H1 (cell line): ENCODE data around the gene P2RY8. TPM values are rescaled to one million over a fixed set of nuclear protein-coding genes. Genes with fewer than 3 reads are reported as not detected.

Experiments
- CTCF ChIA-PET: fragments of 300-600 bp; sonication (Branson Sonifier 250); formaldehyde crosslinking; loops from one replicate; lab custom pipeline; 2021; ENCODE audit not compliant: partially characterized antibody; lab: Charles Lee
- POLR2A ChIA-PET: fragments of 300-600 bp; sonication (Branson Sonifier 250); formaldehyde crosslinking; loops from one replicate; lab custom pipeline; 2021; ENCODE audit warnings: inconsistent platforms; ENCODE audit not compliant: partially characterized antibody; lab: Charles Lee
- DNase-seq, 2 experiments: peaks; one replicate each; pipeline versions ENCODE4 v3.0.0 to v3.0.0-alpha.2; 2010 to 2022; ENCODE audit warnings: low spot score in 2 of 2, low read depth in 1 of 2, mixed read lengths in 1 of 2
- FAIRE-seq: peaks from 2 replicates; lab custom pipeline; 2011; peaks lifted over from hg19 to GRCh38; lab: Jason Lieb, UNC
- H2AFZ ChIP-seq: 2 replicates; pipeline ENCODE4 v1.8.1; 2012; ENCODE audit warnings: low read length, inconsistent platforms
- H2AK5ac ChIP-seq: 2 replicates; pipeline ENCODE4 v1.6.1; 2013; ENCODE audit warnings: low read depth, low read length
- H2BK120ac ChIP-seq: replicated peaks from 2 replicates; pipeline ENCODE3; 2013; ENCODE audit warnings: low read depth, low read length, inconsistent platforms
- H2BK12ac ChIP-seq: 2 replicates; pipeline ENCODE4 v1.6.1; 2013; ENCODE audit warnings: low read depth, low read length
- H2BK15ac ChIP-seq: 2 replicates; pipeline ENCODE4 v1.6.1; 2013; ENCODE audit warnings: low read length
- H2BK20ac ChIP-seq: 2 replicates; pipeline ENCODE4 v1.6.1; 2013; ENCODE audit warnings: low read length
- H2BK5ac ChIP-seq: 2 replicates; pipeline ENCODE4 v1.6.1; 2013; ENCODE audit warnings: low read depth, low read length
- H3K14ac ChIP-seq: 2 replicates; pipeline ENCODE4 v1.6.1; 2013; ENCODE audit warnings: inconsistent platforms; ENCODE audit not compliant: insufficient read length
- H3K18ac ChIP-seq: 2 replicates; pipeline ENCODE4 v1.6.1; 2013; ENCODE audit warnings: low read length; ENCODE audit errors: extremely low read depth
- H3K23ac ChIP-seq: 2 replicates; pipeline ENCODE4 v1.6.1; 2013; ENCODE audit warnings: inconsistent platforms; ENCODE audit not compliant: insufficient read length
- H3K23me2 ChIP-seq: 2 replicates; pipeline ENCODE4 v1.6.1; 2013; ENCODE audit warnings: low read depth, low read length
- H3K27ac ChIP-seq: 2 replicates; pipeline ENCODE4 v1.6.1; 2011; ENCODE audit warnings: low read depth, low read length, inconsistent platforms
- H3K27me3 ChIP-seq, 4 experiments: replicated peaks in 1 of 4; 1 replicate in 1 of 4; 2 replicates in 3 of 4; pipeline versions ENCODE4 v1.6.1 to v1.8.1; 2011 to 2013; ENCODE audit warnings: low read length in 3 of 4, mild to moderate bottlenecking in 3 of 4, inconsistent platforms in 2 of 4, mixed read lengths in 2 of 4, moderate library complexity in 1 of 4; ENCODE audit not compliant: control insufficient read depth in 3 of 4, insufficient read depth in 3 of 4; ENCODE audit errors: extremely low read depth in 1 of 4
- H3K36me3 ChIP-seq, 4 experiments: 2 replicates each; pipeline versions ENCODE4 v1.6.1 to v1.8.1; 2011 to 2013; ENCODE audit warnings: mild to moderate bottlenecking in 4 of 4, low read length in 3 of 4, moderate library complexity in 2 of 4, control low read depth in 1 of 4, inconsistent platforms in 1 of 4; ENCODE audit not compliant: insufficient read depth in 4 of 4, control insufficient read depth in 2 of 4
- H3K4ac ChIP-seq: replicated peaks from 2 replicates; pipeline ENCODE3; 2013; ENCODE audit warnings: low read length, low read depth, mixed read lengths, inconsistent platforms; ENCODE audit not compliant: insufficient read length
- H3K4me1 ChIP-seq, 4 experiments: replicated peaks in 1 of 4; 1 replicate in 1 of 4; 2 replicates in 3 of 4; pipeline versions ENCODE4 v1.6.1 to v1.8.1; 2011 to 2013; ENCODE audit warnings: low read length in 3 of 4, inconsistent platforms in 2 of 4, mixed read lengths in 1 of 4; ENCODE audit not compliant: insufficient read depth in 4 of 4, control insufficient read depth in 3 of 4
- H3K4me2 ChIP-seq, 2 experiments: 2 replicates each; pipeline versions ENCODE4 v1.6.1 to v1.8.1; 2011 to 2013; ENCODE audit warnings: low read depth in 2 of 2, low read length in 2 of 2, control low read depth in 1 of 2, inconsistent platforms in 1 of 2, mild to moderate bottlenecking in 1 of 2; ENCODE audit not compliant: insufficient read depth in 1 of 2
- H3K4me3 ChIP-seq, 4 experiments: fragments of 200-600, 300-600 bp in 1 of 4; sonication (generic), shearing (Covaris generic), sonication (Bioruptor Twin) in 1 of 4; 2 replicates each; pipeline versions ENCODE4 v1.5.1 to v1.8.1; 2011 to 2016; ENCODE audit warnings: low read length in 4 of 4, low read depth in 3 of 4, control low read depth in 2 of 4, inconsistent platforms in 2 of 4, mild to moderate bottlenecking in 2 of 4, mixed read lengths in 1 of 4, moderate library complexity in 1 of 4; ENCODE audit not compliant: insufficient read depth in 2 of 4; ENCODE audit errors: extremely low read depth in 1 of 4
- H3K56ac ChIP-seq: replicated peaks from 2 replicates; pipeline ENCODE3; 2013; ENCODE audit warnings: low read depth, mild to moderate bottlenecking, mixed read lengths, low read length, inconsistent platforms; ENCODE audit not compliant: insufficient read length
- H3K79me1 ChIP-seq: 2 replicates; pipeline ENCODE4 v1.6.1; 2013; ENCODE audit warnings: low read depth, low read length, control low read depth
- H3K79me2 ChIP-seq, 2 experiments: 2 replicates each; pipeline versions ENCODE4 v1.6.1 to v1.8.1; 2012 to 2013; ENCODE audit warnings: low read length in 2 of 2, mild to moderate bottlenecking in 2 of 2, inconsistent platforms in 1 of 2; ENCODE audit not compliant: insufficient read depth in 2 of 2, control insufficient read depth in 1 of 2
- H3K9ac ChIP-seq, 4 experiments: replicated peaks in 1 of 4; 1 replicate in 1 of 4; 2 replicates in 3 of 4; pipeline versions ENCODE4 v1.6.1 to v1.8.1; 2011 to 2013; ENCODE audit warnings: low read depth in 3 of 4, low read length in 3 of 4, control low read depth in 2 of 4, mild to moderate bottlenecking in 2 of 4, moderate library complexity in 2 of 4, inconsistent platforms in 1 of 4; ENCODE audit errors: extremely low read depth in 1 of 4
- H3K9me3 ChIP-seq, 2 experiments: 2 replicates each; pipeline versions ENCODE4 v1.6.1 to v1.8.1; 2012 to 2013; ENCODE audit warnings: mild to moderate bottlenecking in 2 of 2, moderate library complexity in 2 of 2, control low read depth in 1 of 2, inconsistent platforms in 1 of 2, low read depth in 1 of 2, low read length in 1 of 2, mixed read lengths in 1 of 2; ENCODE audit not compliant: insufficient read depth in 2 of 2
- H4K20me1 ChIP-seq, 2 experiments: replicated peaks in 1 of 2; 2 replicates each; pipeline versions ENCODE3 to v1.8.1; 2011 to 2013; ENCODE audit warnings: inconsistent platforms in 2 of 2, low read length in 2 of 2, mild to moderate bottlenecking in 1 of 2; ENCODE audit not compliant: insufficient read depth in 2 of 2, control insufficient read depth in 1 of 2
- H4K5ac ChIP-seq: 2 replicates; pipeline ENCODE4 v1.6.1; 2013; ENCODE audit warnings: low read length, low read depth, mixed read lengths, inconsistent platforms; ENCODE audit not compliant: insufficient read length
- H4K8ac ChIP-seq: 2 replicates; pipeline ENCODE4 v1.8.0; 2013; ENCODE audit warnings: mild to moderate bottlenecking, moderate library complexity, low read length, inconsistent platforms; ENCODE audit not compliant: insufficient read depth; ENCODE audit errors: extremely low read depth
- H4K91ac ChIP-seq: replicated peaks from 2 replicates; pipeline ENCODE3; 2013; ENCODE audit warnings: low read length, mixed read lengths, inconsistent platforms; ENCODE audit not compliant: insufficient read length
- ASH2L ChIP-seq: fragments of 200-600, 300-600 bp; sonication (generic); IDR thresholded peaks from one replicate; pipeline ENCODE4 v1.7.1; 2017; ENCODE audit warnings: low read length
- BACH1 ChIP-seq: IDR thresholded peaks from 2 replicates; pipeline ENCODE4 v1.6.1; 2012; ENCODE audit warnings: low read length, improper control_type of control experiment
- BRCA1 ChIP-seq: IDR thresholded peaks from 2 replicates; pipeline ENCODE4 v1.6.1; 2012; ENCODE audit warnings: low read depth, low read length, improper control_type of control experiment
- EGR1 ChIP-seq: IDR thresholded peaks from 2 replicates; pipeline ENCODE4 v1.6.1; 2011; ENCODE audit warnings: low read depth, low read length, borderline replicate concordance
- HDAC6 ChIP-seq: IDR thresholded peaks from one replicate; pipeline ENCODE4 v1.7.1; 2012; ENCODE audit warnings: low read depth, mild to moderate bottlenecking, inconsistent platforms, low read length, moderate library complexity
- SAP30 ChIP-seq: fragments of 300-600 bp; sonication (generic); IDR thresholded peaks from 2 replicates; pipeline ENCODE4 v1.7.1; 2012; ENCODE audit warnings: low read length, moderate library complexity, mild to moderate bottlenecking, inconsistent platforms; ENCODE audit not compliant: insufficient read depth, insufficient replicate concordance
- SP4 ChIP-seq: IDR thresholded peaks from 2 replicates; pipeline ENCODE4 v1.6.1; 2012; ENCODE audit warnings: low read length, inconsistent platforms
- TAF7 ChIP-seq: optimal IDR thresholded peaks from 2 replicates; pipeline ENCODE3; 2011; ENCODE audit warnings: low read depth, mild to moderate bottlenecking, inconsistent platforms, low read length, moderate library complexity, borderline replicate concordance
- TCF12 ChIP-seq: IDR thresholded peaks from 2 replicates; pipeline ENCODE4 v1.6.1; 2011; ENCODE audit warnings: low read depth, mild to moderate bottlenecking, low read length
- WGBS, 2 experiments: shearing (Covaris generic) in 1 of 2; methylation state at CpG; one replicate each; pipeline versions ENCODE4 v1.1.6 to v1.1.7; 2013 to 2015; ENCODE audit warnings: low lambda C conversion rate in 2 of 2, mixed read lengths in 2 of 2, inconsistent platforms in 1 of 2, low coverage in 1 of 2, missing lambda C conversion rate in 1 of 2; ENCODE audit not compliant: insufficient replicate concordance in 2 of 2, insufficient coverage in 1 of 2, insufficient read length in 1 of 2; ENCODE audit errors: extremely low coverage in 1 of 2, missing lambda C conversion rate in 1 of 2; 5-methylcytosine and 5-hydroxymethylcytosine counted together
- polyA plus RNA-seq, 7 experiments: library from polyadenylated mRNA; depleted of rRNA in 3 of 7; stranded (reverse) in 5 of 7; unstranded in 2 of 7; fragments of >200 nt in 5 of 7; fragments of 200-250 nt in 2 of 7; gene quantifications; 1 replicate in 5 of 7; 2 replicates in 1 of 7; 4 replicates in 1 of 7; pipeline versions ENCODE4 v1.2.1 to v1.2.3, GENCODE V29; 2011 to 2013; ENCODE audit warnings: missing spikeins in 2 of 7, mixed read lengths in 2 of 7
- total RNA-seq: library from RNA; stranded (reverse); fragmentation: NEBNext Ultra II Directional; extraction: Animal tissue kit (Norgen Biotek cat#: 25700); gene quantifications from 2 replicates; pipeline ENCODE4 v1.2.1, GENCODE V29; 2021
- TF ChIP-seq, protein P1 (sequence below), 3 experiments: IDR thresholded peaks; 1 replicate in 2 of 3; 2 replicates in 1 of 3; pipeline versions ENCODE4 v1.5.1 to v1.6.1; 2011; ENCODE audit warnings: low read length in 3 of 3, mild to moderate bottlenecking in 3 of 3, inconsistent platforms in 2 of 3, low read depth in 1 of 3, moderate library complexity in 1 of 3; ENCODE audit not compliant: insufficient read depth in 1 of 3; ENCODE audit errors: control extremely low read depth in 1 of 3

The P2RY8 gene
- total and polyA plus RNA-seq, 2 of the 8 experiments (the other 6 are each of a cell fraction or from before 2014, with no cell fraction given): 0.09 to 0.15 TPM

GRCh38 chrX:1525583-1526355 is 11.2 kb downstream of the P2RY8 start:
- H3K4me2 ChIP-seq: no peak overlapping the region
- no peak overlapping the region for H3K4me3 ChIP-seq
- H3K4me1 ChIP-seq: peaks cover 2 to 8% (median 3%) of the 10 kb centered on the region in 4 experiments; a peak in 4 of 7 replicates
- no peak overlapping the region for H3K27ac ChIP-seq
- no peaks in the 10 kb centered on the region for H3K9me3 ChIP-seq
- no peak overlapping the region for H2AFZ ChIP-seq
- H2BK120ac ChIP-seq: no peak overlapping the region
- H3K14ac ChIP-seq: no peak overlapping the region
- no peak overlapping the region for H4K8ac ChIP-seq
- H2AK5ac ChIP-seq: no peak overlapping the region
- H3K56ac ChIP-seq: no peak overlapping the region
- no peak overlapping the region for H2BK5ac ChIP-seq
- H4K20me1 ChIP-seq: no peaks in the 10 kb centered on the region
- H2BK20ac ChIP-seq: no peak overlapping the region
- H3K9ac ChIP-seq: no peak overlapping the region
- no peak overlapping the region for H3K23ac ChIP-seq
- FAIRE-seq: no peak
- no peak overlapping the region for H3K18ac ChIP-seq
- 83% methylated on average over 6 of the region's 6 CpGs; no CpG with 5 or more reads in 1 of the 2 experiments for WGBS, 2 experiments
- no peaks in the 10 kb centered on the region for H3K36me3 ChIP-seq
- H3K4ac ChIP-seq: no peak overlapping the region
- H3K23me2 ChIP-seq: peaks cover 26% of the 10 kb centered on the region; the same call in 1 of the 2 replicates
- H2BK15ac ChIP-seq: no peak overlapping the region
- H4K91ac ChIP-seq: no peak overlapping the region
- POLR2A ChIA-PET: no interaction called here
- CTCF ChIA-PET: no interaction called here
- H4K5ac ChIP-seq: no peak overlapping the region
- H2BK12ac ChIP-seq: no peak overlapping the region
- no peaks in the 10 kb centered on the region for H3K79me1 ChIP-seq
- DNase-seq: no peak
- no peaks in the 10 kb centered on the region for H3K79me2 ChIP-seq
- H3K27me3 ChIP-seq: no peaks in the 10 kb centered on the region
- TF ChIP-seq, protein P1, sequence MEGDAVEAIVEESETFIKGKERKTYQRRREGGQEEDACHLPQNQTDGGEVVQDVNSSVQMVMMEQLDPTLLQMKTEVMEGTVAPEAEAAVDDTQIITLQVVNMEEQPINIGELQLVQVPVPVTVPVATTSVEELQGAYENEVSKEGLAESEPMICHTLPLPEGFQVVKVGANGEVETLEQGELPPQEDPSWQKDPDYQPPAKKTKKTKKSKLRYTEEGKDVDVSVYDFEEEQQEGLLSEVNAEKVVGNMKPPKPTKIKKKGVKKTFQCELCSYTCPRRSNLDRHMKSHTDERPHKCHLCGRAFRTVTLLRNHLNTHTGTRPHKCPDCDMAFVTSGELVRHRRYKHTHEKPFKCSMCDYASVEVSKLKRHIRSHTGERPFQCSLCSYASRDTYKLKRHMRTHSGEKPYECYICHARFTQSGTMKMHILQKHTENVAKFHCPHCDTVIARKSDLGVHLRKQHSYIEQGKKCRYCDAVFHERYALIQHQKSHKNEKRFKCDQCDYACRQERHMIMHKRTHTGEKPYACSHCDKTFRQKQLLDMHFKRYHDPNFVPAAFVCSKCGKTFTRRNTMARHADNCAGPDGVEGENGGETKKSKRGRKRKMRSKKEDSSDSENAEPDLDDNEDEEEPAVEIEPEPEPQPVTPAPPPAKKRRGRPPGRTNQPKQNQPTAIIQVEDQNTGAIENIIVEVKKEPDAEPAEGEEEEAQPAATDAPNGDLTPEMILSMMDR (IDR thresholded peaks at IDR 0.05; ENCODE audit: control extremely low read depth in 1 of 3, insufficient read depth in 1 of 3, low read depth in 1 of 3, low read length in 3 of 3): no peak
- TF ChIP-seq ASH2L (no peak), TCF12 (no peak), BRCA1 (no peak), SP4 (no peak), EGR1 (no peak), BACH1 (no peak), TAF7 (no peak), HDAC6 (no peak), SAP30 (no peak)
